ENCODE measurements around the gene COL16A1.

DNA sequence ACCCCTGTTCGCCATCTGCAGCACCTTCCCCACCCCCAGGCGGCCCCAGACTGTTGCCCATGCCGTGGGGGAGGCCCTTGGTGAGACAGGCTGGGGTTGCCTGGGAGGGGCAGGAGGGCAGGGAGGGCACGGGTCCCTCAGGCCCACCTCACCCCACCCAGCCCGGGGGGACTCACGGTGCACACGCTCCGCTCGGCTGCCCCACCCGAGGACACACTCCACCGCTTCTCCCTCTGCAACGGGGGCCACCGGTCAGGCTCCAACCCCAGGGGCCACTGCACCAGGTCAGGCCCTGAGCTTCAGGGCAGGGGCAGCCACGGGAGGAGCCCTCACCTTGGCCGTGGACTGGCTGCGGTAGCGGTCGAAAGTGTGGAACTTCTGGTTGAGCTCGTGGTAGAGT, 24.0 kb upstream of the COL16A1 start:
- TF ChIP-seq, protein P1, sequence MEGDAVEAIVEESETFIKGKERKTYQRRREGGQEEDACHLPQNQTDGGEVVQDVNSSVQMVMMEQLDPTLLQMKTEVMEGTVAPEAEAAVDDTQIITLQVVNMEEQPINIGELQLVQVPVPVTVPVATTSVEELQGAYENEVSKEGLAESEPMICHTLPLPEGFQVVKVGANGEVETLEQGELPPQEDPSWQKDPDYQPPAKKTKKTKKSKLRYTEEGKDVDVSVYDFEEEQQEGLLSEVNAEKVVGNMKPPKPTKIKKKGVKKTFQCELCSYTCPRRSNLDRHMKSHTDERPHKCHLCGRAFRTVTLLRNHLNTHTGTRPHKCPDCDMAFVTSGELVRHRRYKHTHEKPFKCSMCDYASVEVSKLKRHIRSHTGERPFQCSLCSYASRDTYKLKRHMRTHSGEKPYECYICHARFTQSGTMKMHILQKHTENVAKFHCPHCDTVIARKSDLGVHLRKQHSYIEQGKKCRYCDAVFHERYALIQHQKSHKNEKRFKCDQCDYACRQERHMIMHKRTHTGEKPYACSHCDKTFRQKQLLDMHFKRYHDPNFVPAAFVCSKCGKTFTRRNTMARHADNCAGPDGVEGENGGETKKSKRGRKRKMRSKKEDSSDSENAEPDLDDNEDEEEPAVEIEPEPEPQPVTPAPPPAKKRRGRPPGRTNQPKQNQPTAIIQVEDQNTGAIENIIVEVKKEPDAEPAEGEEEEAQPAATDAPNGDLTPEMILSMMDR (IDR thresholded peaks at IDR 0.05; ENCODE audit: low read length) = no peak
- TF ChIP-seq EZH2 (optimal IDR thresholded peaks at IDR 0.05; ENCODE audit: low read depth, low read length) = no peak
- no peak for TF ChIP-seq EZH2phosphoT487 (IDR thresholded peaks at IDR 0.05; ENCODE audit: low read length)

All from MM.1S (cell line).